Stimulated activated CD8-positive, alpha-beta memory T cell treated with anti-CD3 and anti-CD28 coated beads, Interleukin-15, amount 100 ng/mL, for 24 hours (primary cell): ENCODE results near the gene BID.
A peak's percentile ranks its signal among the peaks of the same experiment; 100 is the strongest.
"Not testable (repeated sequence)": the region's sequence is repeated elsewhere in the genome, so short reads cannot be mapped to it uniquely, and the experiment has no call there.

Experiments used
- DNase-seq: peaks from one replicate; pipeline ENCODE4 v3.0.0-alpha.2; 2020; ENCODE audit warnings: low read depth

The BID gene

GRCh38 chr22:17769716-17770082 lies 4.6 kb downstream of the BID start:
- no peak for DNase-seq

- DNase-seq, result no peak
Measured at GRCh38 chr22:17769013-17769715, 5.1 kb downstream of the BID start.

GRCh38 chr22:17767233-17768065 lies 6.8 kb downstream of the BID start:
- DNase-seq, result no peak

- DNase-seq, result not testable (repeated sequence)
Measured at GRCh38 chr22:17764852-17765251, 9.4 kb downstream of the BID start.

- no peak for DNase-seq
Measured at GRCh38 chr22:17764036-17764435, 10.2 kb downstream of the BID start.

GRCh38 chr22:17763442-17763841 lies 10.8 kb downstream of the BID start:
- DNase-seq, result not testable (repeated sequence)

GRCh38 chr22:17761138-17761488 lies 13.2 kb downstream of the BID start:
- DNase-seq, result no peak

- DNase-seq, result no peak
Measured at GRCh38 chr22:17754233-17754925, 19.9 kb downstream of the BID start.

GRCh38 chr22:17753401-17753989 lies 20.8 kb downstream of the BID start:
- no peak for DNase-seq

GRCh38 chr22:17751596-17751995 lies 22.7 kb downstream of the BID start:
- no peak for DNase-seq

- DNase-seq, result no peak
Measured at GRCh38 chr22:17749605-17750395, 24.5 kb downstream of the BID start.

GRCh38 chr22:17748555-17749353 lies 25.5 kb downstream of the BID start:
- DNase-seq, result no peak

GRCh38 chr22:17746916-17747315 lies 27.4 kb downstream of the BID start:
- no peak for DNase-seq

GRCh38 chr22:17744430-17744829 lies 29.8 kb downstream of the BID start:
- no peak for DNase-seq

- no peak for DNase-seq
Measured at GRCh38 chr22:17743661-17744411, 30.4 kb downstream of the BID start.

- peak; percentile 36 for DNase-seq
Measured at GRCh38 chr22:17742527-17742902, 31.8 kb downstream of the BID start.

GRCh38 chr22:17741866-17742526 lies 32.3 kb downstream of the BID start:
- no peak for DNase-seq

- no peak for DNase-seq
Measured at GRCh38 chr22:17739196-17739975, 34.9 kb downstream of the BID start.
